Osteocyte (in vitro differentiated cells): Measurements from ENCODE around the gene ERGIC1. TPM values are rescaled to one million over a fixed set of nuclear protein-coding genes. Genes with fewer than 3 reads are reported as not detected.

Experiments used
- DNase-seq: peaks from one replicate; pipeline ENCODE4 v3.0.0; 2021; ENCODE audit warnings: mixed read lengths; ENCODE audit not compliant: unreplicated experiment; ENCODE audit errors: extremely low spot score
- H3K27ac Mint-ChIP-seq: one replicate; pipeline ENCODE4 v1.8.0; 2021; ENCODE audit warnings: mild to moderate bottlenecking, mixed read lengths; ENCODE audit not compliant: unreplicated experiment
- H3K27me3 Mint-ChIP-seq: one replicate; pipeline ENCODE4 v1.8.0; 2021; ENCODE audit warnings: mixed read lengths; ENCODE audit not compliant: unreplicated experiment
- H3K36me3 Mint-ChIP-seq: one replicate; pipeline ENCODE4 v1.8.0; 2021; ENCODE audit warnings: mixed read lengths; ENCODE audit not compliant: unreplicated experiment
- H3K4me1 Mint-ChIP-seq: one replicate; pipeline ENCODE4 v1.8.0; 2021; ENCODE audit warnings: mixed read lengths; ENCODE audit not compliant: unreplicated experiment
- H3K4me3 Mint-ChIP-seq: one replicate; pipeline ENCODE4 v1.8.0; 2021; ENCODE audit warnings: mild to moderate bottlenecking, moderate library complexity, mixed read lengths; ENCODE audit not compliant: unreplicated experiment
- H3K9me3 Mint-ChIP-seq: one replicate; pipeline ENCODE4 v1.8.0; 2021; ENCODE audit warnings: mixed read lengths; ENCODE audit not compliant: unreplicated experiment
- total RNA-seq: library from RNA; stranded (reverse); gene quantifications from 2 replicates; pipeline ENCODE4 v1.2.1, GENCODE V29; 2021
- TF ChIP-seq, protein P1 (sequence below): fragments of 200-600 bp; sonication (generic); IDR thresholded peaks from 2 replicates; pipeline ENCODE4 v1.5.0; 2021; ENCODE audit warnings: antibody characterized with exemption, mild to moderate bottlenecking, moderate library complexity

Gene ERGIC1
- total RNA-seq, 1 donor from 2014 or later, result 174 TPM

DNA sequence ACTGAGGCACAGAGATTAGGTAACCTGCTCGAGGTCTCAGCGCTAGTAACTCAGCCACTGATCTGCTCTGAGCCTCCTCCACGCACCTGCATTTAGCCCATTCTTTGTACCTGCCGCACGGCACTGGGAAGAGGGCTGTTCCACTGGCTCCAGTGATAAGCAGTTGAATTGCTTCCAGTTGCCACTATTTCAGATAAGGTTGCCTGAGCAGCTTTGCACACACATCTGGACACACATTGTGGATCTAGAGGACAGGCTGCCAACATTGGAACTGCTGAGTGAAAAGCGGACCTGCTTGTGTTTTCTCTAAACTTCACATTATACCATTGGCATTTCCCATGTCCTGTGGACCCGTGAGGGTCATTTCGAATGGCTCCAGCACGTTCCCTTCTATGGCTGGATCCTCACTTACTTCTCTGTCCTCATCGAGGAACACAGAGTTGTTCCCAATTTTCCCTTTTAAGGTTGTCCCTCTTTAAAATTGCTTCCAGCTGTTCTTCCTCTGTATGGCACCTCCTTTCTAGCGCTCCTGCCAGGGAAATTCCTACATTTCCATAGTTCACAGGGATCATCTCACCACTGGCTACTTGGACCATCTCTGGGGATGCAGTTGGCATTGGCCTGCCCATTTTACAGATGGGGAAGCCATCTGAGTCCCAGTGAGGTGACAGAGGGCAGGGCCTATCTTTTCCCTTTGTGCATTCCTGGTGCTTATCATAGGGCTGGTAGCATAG lies 79.2 kb downstream of the ERGIC1 start:
- peaks cover 30% of the 10 kb centered on the region for H3K4me1 Mint-ChIP-seq
- H3K27me3 Mint-ChIP-seq, result no peaks in the 10 kb centered on the region
- TF ChIP-seq, protein P1, sequence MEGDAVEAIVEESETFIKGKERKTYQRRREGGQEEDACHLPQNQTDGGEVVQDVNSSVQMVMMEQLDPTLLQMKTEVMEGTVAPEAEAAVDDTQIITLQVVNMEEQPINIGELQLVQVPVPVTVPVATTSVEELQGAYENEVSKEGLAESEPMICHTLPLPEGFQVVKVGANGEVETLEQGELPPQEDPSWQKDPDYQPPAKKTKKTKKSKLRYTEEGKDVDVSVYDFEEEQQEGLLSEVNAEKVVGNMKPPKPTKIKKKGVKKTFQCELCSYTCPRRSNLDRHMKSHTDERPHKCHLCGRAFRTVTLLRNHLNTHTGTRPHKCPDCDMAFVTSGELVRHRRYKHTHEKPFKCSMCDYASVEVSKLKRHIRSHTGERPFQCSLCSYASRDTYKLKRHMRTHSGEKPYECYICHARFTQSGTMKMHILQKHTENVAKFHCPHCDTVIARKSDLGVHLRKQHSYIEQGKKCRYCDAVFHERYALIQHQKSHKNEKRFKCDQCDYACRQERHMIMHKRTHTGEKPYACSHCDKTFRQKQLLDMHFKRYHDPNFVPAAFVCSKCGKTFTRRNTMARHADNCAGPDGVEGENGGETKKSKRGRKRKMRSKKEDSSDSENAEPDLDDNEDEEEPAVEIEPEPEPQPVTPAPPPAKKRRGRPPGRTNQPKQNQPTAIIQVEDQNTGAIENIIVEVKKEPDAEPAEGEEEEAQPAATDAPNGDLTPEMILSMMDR, result no peak
- H3K36me3 Mint-ChIP-seq, result peaks cover 33% of the 10 kb centered on the region
- H3K9me3 Mint-ChIP-seq, result no peaks in the 10 kb centered on the region
- H3K27ac Mint-ChIP-seq, result peak overlapping the region; percentile 7
- no peak for DNase-seq
- no peak overlapping the region for H3K4me3 Mint-ChIP-seq

DNA sequence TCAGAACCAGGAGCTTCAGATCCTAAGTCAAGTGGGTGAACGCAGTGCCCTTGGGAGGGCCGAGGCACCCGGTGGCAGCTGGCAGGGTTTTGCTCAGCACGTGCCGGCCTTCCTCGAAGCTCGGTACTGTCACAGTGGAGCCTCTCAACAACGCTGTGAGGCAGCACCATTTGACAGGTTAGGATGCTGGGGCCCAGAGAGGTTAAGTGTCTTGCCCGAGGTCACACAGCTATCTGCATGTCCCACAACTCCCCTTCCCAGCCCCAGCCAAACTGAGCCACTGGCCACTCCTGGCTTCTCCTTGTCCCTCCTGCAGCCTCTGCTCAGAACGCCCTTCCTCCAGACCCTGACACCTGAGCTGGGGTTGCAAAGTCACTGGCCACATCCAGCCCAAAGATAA lies 81.5 kb downstream of the ERGIC1 start:
- Mint-ChIP-seq H3K4me3 (no peak overlapping the region), H3K36me3 (peaks cover 29% of the 10 kb centered on the region), H3K9me3 (no peaks in the 10 kb centered on the region), H3K4me1 (peaks cover 30% of the 10 kb centered on the region), H3K27me3 (no peaks in the 10 kb centered on the region), H3K27ac (no peak overlapping the region)
- TF ChIP-seq, protein P1, result no peak
- no peak for DNase-seq

GRCh38 chr5:172918421-172919371 lies 84.6 kb downstream of the ERGIC1 start:
- Mint-ChIP-seq H3K36me3 (peaks cover 23% of the 10 kb centered on the region), H3K27ac (peak overlapping the region; percentile 50), H3K4me1 (peaks cover 10% of the 10 kb centered on the region), H3K9me3 (no peaks in the 10 kb centered on the region), H3K4me3 (no peak overlapping the region), H3K27me3 (no peaks in the 10 kb centered on the region)
- TF ChIP-seq, protein P1, result no peak
- no peak for DNase-seq

GRCh38 chr5:172919525-172920446 lies 85.7 kb downstream of the ERGIC1 start:
- peak overlapping the region; percentile 75 for H3K27ac Mint-ChIP-seq
- H3K4me3 Mint-ChIP-seq, result no peak overlapping the region
- TF ChIP-seq, protein P1, result no peak
- H3K4me1 Mint-ChIP-seq, result peaks cover 10% of the 10 kb centered on the region
- H3K27me3 Mint-ChIP-seq, result no peaks in the 10 kb centered on the region
- no peak for DNase-seq
- no peaks in the 10 kb centered on the region for H3K9me3 Mint-ChIP-seq
- peaks cover 26% of the 10 kb centered on the region for H3K36me3 Mint-ChIP-seq
